ENCODE results near the gene ZBTB32. TPM values are rescaled to one million over a fixed set of nuclear protein-coding genes. Genes with fewer than 3 reads are reported as not detected.
A peak's percentile ranks its signal among the peaks of the same experiment; 100 is the strongest.
"Not testable (repeated sequence)": the region's sequence is repeated elsewhere in the genome, so short reads cannot be mapped to it uniquely, and the experiment has no call there.

Gene ZBTB32
- 100 to 1,000 TPM; 181 to 198 TPM for total RNA-seq

- no peak for DNase-seq (ENCODE audit: low spot score in 2 of 2)
- ATAC-seq, result no peak
- Mint-ChIP-seq H3K36me3 (peaks cover 0 to 6% of the 10 kb centered on the region in 2 donors), H3K9me3 (peaks cover 0 to 3% of the 10 kb centered on the region in 2 donors), H3K27ac (no peak within 1 kb of the TSS)
These were observed at the start of gene ZBTB32 for GRCh38 chr19:35704218-35704617. Gene ZBTB32 (plus strand): TSS chr19:35704558. CDS start chr19:35714627, 10,069 bp downstream.

- ATAC-seq; H3K9me3 Mint-ChIP-seq; H3K27ac Mint-ChIP-seq; DNase-seq (ENCODE audit: low spot score in 2 of 2): not testable (repeated sequence)
- peaks cover 13 to 25% of the 10 kb centered on the region in 2 donors for H3K36me3 Mint-ChIP-seq
These were observed 49.5 kb upstream of the ZBTB32 start for GRCh38 chr19:35654828-35655227.

- Mint-ChIP-seq H3K9me3 (no peaks in the 10 kb centered on the region), H3K27ac (peak overlapping the region; percentile 84), H3K36me3 (peaks cover 13 to 27% of the 10 kb centered on the region in 2 donors)
- ATAC-seq, result no peak
- DNase-seq (ENCODE audit: low spot score in 2 of 2), result no peak
These were observed 48.8 kb upstream of the ZBTB32 start for GRCh38 chr19:35655600-35655999.

GRCh38 chr19:35656700-35657099 lies 47.7 kb upstream of the ZBTB32 start:
- Mint-ChIP-seq H3K36me3 (peaks cover 13 to 27% of the 10 kb centered on the region in 2 donors), H3K27ac (peak overlapping the region; percentile 55 to 84), H3K9me3 (no peaks in the 10 kb centered on the region)
- no peak for ATAC-seq
- no peak for DNase-seq (ENCODE audit: low spot score in 2 of 2)

GRCh38 chr19:35657904-35658700 lies 46.3 kb upstream of the ZBTB32 start:
- Mint-ChIP-seq H3K36me3 (peaks cover 13 to 27% of the 10 kb centered on the region in 2 donors), H3K9me3 (no peaks in the 10 kb centered on the region), H3K27ac (no peak overlapping the region)
- DNase-seq (ENCODE audit: low spot score in 2 of 2) (no peak), ATAC-seq (peak in 1 of 2 donors; percentile 32)

GRCh38 chr19:35661995-35662340 lies 42.4 kb upstream of the ZBTB32 start:
- Mint-ChIP-seq H3K36me3 (peaks cover 6 to 13% of the 10 kb centered on the region in 2 donors), H3K27ac (peak overlapping the region in 1 of 2 donors; percentile 40), H3K9me3 (no peaks in the 10 kb centered on the region)
- DNase-seq (ENCODE audit: low spot score in 2 of 2), result no peak
- ATAC-seq, result no peak

- no peaks in the 10 kb centered on the region for H3K9me3 Mint-ChIP-seq
- no peak for ATAC-seq
- no peak for DNase-seq (ENCODE audit: low spot score in 2 of 2)
- H3K36me3 Mint-ChIP-seq, result peaks cover 0 to 7% of the 10 kb centered on the region in 2 donors
- H3K27ac Mint-ChIP-seq, result peak overlapping the region in 1 of 2 donors; percentile 62
These were observed 40.4 kb upstream of the ZBTB32 start for GRCh38 chr19:35663981-35664380.

- peak overlapping the region in 1 of 2 donors; percentile 75 for H3K27ac Mint-ChIP-seq
- DNase-seq (ENCODE audit: low spot score in 2 of 2), result no peak
- H3K9me3 Mint-ChIP-seq, result no peaks in the 10 kb centered on the region
- peak in 1 of 2 donors; percentile 2 for ATAC-seq
- H3K36me3 Mint-ChIP-seq, result no peaks in the 10 kb centered on the region
These were observed 39.2 kb upstream of the ZBTB32 start for GRCh38 chr19:35665157-35665556.

GRCh38 chr19:35665604-35666003 lies 38.8 kb upstream of the ZBTB32 start:
- Mint-ChIP-seq H3K36me3 (no peaks in the 10 kb centered on the region), H3K9me3 (no peaks in the 10 kb centered on the region), H3K27ac (peak overlapping the region in 1 of 2 donors; percentile 61)
- no peak for ATAC-seq
- DNase-seq (ENCODE audit: low spot score in 2 of 2), result no peak

GRCh38 chr19:35666251-35666913 lies 38.0 kb upstream of the ZBTB32 start, which contains the start of gene UPK1A:
Gene UPK1A (plus strand): TSS chr19:35666517. CDS start chr19:35666813, 296 bp downstream.
- ATAC-seq, result no peak
- H3K9me3 Mint-ChIP-seq, result no peaks in the 10 kb centered on the region
- no peak for DNase-seq (ENCODE audit: low spot score in 2 of 2)
- H3K27ac Mint-ChIP-seq, result peak within 1 kb of the TSS; percentile 22 to 75
- no peaks in the 10 kb centered on the region for H3K36me3 Mint-ChIP-seq

GRCh38 chr19:35669566-35669965 lies 34.8 kb upstream of the ZBTB32 start:
- Mint-ChIP-seq H3K36me3 (peaks cover 0 to 6% of the 10 kb centered on the region in 2 donors), H3K27ac (peak overlapping the region in 1 of 2 donors; percentile 7), H3K9me3 (no peaks in the 10 kb centered on the region)
- no peak for ATAC-seq
- DNase-seq (ENCODE audit: low spot score in 2 of 2), result no peak

- ATAC-seq (no peak), DNase-seq (ENCODE audit: low spot score in 2 of 2) (no peak)
- Mint-ChIP-seq H3K36me3 (peaks cover 0 to 6% of the 10 kb centered on the region in 2 donors), H3K27ac (peak overlapping the region in 1 of 2 donors; percentile 7), H3K9me3 (no peaks in the 10 kb centered on the region)
These were observed 34.4 kb upstream of the ZBTB32 start for GRCh38 chr19:35669974-35670373.

GRCh38 chr19:35670686-35671085 lies 33.7 kb upstream of the ZBTB32 start:
- no peaks in the 10 kb centered on the region for H3K9me3 Mint-ChIP-seq
- ATAC-seq, result no peak

GRCh38 chr19:35671818-35672217 lies 32.5 kb upstream of the ZBTB32 start:
- Mint-ChIP-seq H3K27ac (no peak overlapping the region), H3K9me3 (no peaks in the 10 kb centered on the region), H3K36me3 (peaks cover 0 to 6% of the 10 kb centered on the region in 2 donors)
- DNase-seq (ENCODE audit: low spot score in 2 of 2) (no peak), ATAC-seq (no peak)

More at GRCh38 chr19:35670686-35671085, 33.7 kb upstream of the ZBTB32 start:
- peaks cover 0 to 6% of the 10 kb centered on the region in 2 donors for H3K36me3 Mint-ChIP-seq
- no peak for DNase-seq (ENCODE audit: low spot score in 2 of 2)
- no peak overlapping the region for H3K27ac Mint-ChIP-seq

GRCh38 chr19:35673121-35673804 lies 31.1 kb upstream of the ZBTB32 start:
- Mint-ChIP-seq H3K9me3 (no peaks in the 10 kb centered on the region), H3K27ac (peak overlapping the region; percentile 9 to 81), H3K36me3 (peaks cover 0 to 6% of the 10 kb centered on the region in 2 donors)
- DNase-seq (ENCODE audit: low spot score in 2 of 2) (peak; percentile 64 to 67), ATAC-seq (peak; percentile 94 to 95)

- DNase-seq (ENCODE audit: low spot score in 2 of 2) (no peak), ATAC-seq (no peak)
- H3K36me3 Mint-ChIP-seq, result peaks cover 0 to 6% of the 10 kb centered on the region in 2 donors
- no peaks in the 10 kb centered on the region for H3K9me3 Mint-ChIP-seq
- H3K27ac Mint-ChIP-seq, result no peak overlapping the region
These were observed 28.7 kb upstream of the ZBTB32 start for GRCh38 chr19:35675589-35676140.

Measured in activated naive CD4-positive, alpha-beta T cell treated with anti-CD3 and anti-CD28 coated beads, Interleukin-2, amount 50 U/mL, for 72 hours (primary cell).